WTC11 (cell line): ENCODE measurements around the gene PAPSS1.

ENCODE experiments used
- ATF1 ChIP-seq: sonication (generic); formaldehyde crosslinking; IDR thresholded peaks from 2 replicates; pipeline ENCODE4 v1.8.1; 2023; ENCODE audit warnings: mild to moderate bottlenecking, moderate library complexity, missing genetic modification reagents
- CREB1 ChIP-seq: sonication (generic); formaldehyde crosslinking; IDR thresholded peaks from 2 replicates; pipeline ENCODE4 v1.8.0; 2023; ENCODE audit warnings: mild to moderate bottlenecking, missing genetic modification reagents
- ESRRA ChIP-seq: sonication (generic); formaldehyde crosslinking; IDR thresholded peaks from 2 replicates; pipeline ENCODE4 v1.8.1; 2022; ENCODE audit warnings: mild to moderate bottlenecking, missing genetic modification reagents, borderline replicate concordance
- FOXP1 ChIP-seq: sonication (generic); formaldehyde crosslinking; IDR thresholded peaks from 2 replicates; pipeline ENCODE4 v1.8.0; 2022; ENCODE audit warnings: missing genetic modification reagents, mild to moderate bottlenecking, moderate library complexity, borderline replicate concordance
- IRF2 ChIP-seq: sonication (generic); formaldehyde crosslinking; IDR thresholded peaks from 2 replicates; pipeline ENCODE4 v1.8.0; 2022; ENCODE audit warnings: low read depth, missing genetic modification reagents, borderline replicate concordance
- JUN ChIP-seq: sonication (generic); formaldehyde crosslinking; IDR thresholded peaks from 2 replicates; pipeline ENCODE4 v1.8.0; 2023; ENCODE audit warnings: mild to moderate bottlenecking, missing genetic modification reagents
- ZNF416 ChIP-seq: fragments of 250-450 bp; sonication (Bioruptor Pico); IDR thresholded peaks from 2 replicates; pipeline ENCODE4 v1.9.0; 2021; ENCODE audit warnings: mild to moderate bottlenecking, inconsistent platforms
- TF ChIP-seq, protein P1 (sequence below): fragments of 200-600 bp; IDR thresholded peaks from 2 replicates; pipeline ENCODE4 v1.8.0; 2022; ENCODE audit warnings: antibody characterized with exemption
- TF ChIP-seq, protein P2 (sequence below): sonication (generic); formaldehyde crosslinking; IDR thresholded peaks from 2 replicates; pipeline ENCODE4 v1.8.1; 2023; ENCODE audit warnings: mild to moderate bottlenecking, missing genetic modification reagents, moderate library complexity
- TF ChIP-seq, protein P3 (sequence below): fragments of 250-450 bp; sonication (Bioruptor Pico); IDR thresholded peaks from 2 replicates; pipeline ENCODE4 v1.9.0; 2021; ENCODE audit warnings: mild to moderate bottlenecking
- TF ChIP-seq, protein P4 (sequence below): sonication (generic); formaldehyde crosslinking; IDR thresholded peaks from 2 replicates; pipeline ENCODE4 v1.8.1; 2022; ENCODE audit warnings: low read depth, missing genetic modification reagents, borderline replicate concordance
- TF ChIP-seq, protein P5 (sequence below): sonication (generic); formaldehyde crosslinking; IDR thresholded peaks from 2 replicates; pipeline ENCODE4 v1.8.0; 2022; ENCODE audit warnings: mild to moderate bottlenecking, missing genetic modification reagents
- TF ChIP-seq, protein P6 (sequence below): sonication (generic); formaldehyde crosslinking; IDR thresholded peaks from 2 replicates; pipeline ENCODE4 v1.8.0; 2022; ENCODE audit warnings: mild to moderate bottlenecking, missing genetic modification reagents

DNA sequence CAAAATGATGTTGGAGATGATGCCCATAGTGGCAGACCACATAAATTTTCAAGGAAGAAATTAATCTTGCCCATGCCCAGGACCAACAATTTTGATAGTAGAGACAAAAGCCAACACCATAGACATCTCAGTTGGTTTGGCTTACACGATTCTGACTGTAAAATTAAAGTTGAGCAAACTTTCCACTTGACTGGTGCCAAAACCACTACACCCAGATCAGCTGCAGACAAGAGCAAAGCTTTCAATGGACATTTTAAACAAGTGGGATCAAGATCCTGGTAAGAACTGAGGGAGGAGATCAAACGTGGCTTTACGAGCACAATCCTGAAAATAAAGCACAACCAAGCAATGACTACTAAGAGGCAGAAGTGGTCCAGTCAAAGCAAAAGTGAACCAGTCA is 90.7 kb downstream of the PAPSS1 start:
- TF ChIP-seq, protein P1, sequence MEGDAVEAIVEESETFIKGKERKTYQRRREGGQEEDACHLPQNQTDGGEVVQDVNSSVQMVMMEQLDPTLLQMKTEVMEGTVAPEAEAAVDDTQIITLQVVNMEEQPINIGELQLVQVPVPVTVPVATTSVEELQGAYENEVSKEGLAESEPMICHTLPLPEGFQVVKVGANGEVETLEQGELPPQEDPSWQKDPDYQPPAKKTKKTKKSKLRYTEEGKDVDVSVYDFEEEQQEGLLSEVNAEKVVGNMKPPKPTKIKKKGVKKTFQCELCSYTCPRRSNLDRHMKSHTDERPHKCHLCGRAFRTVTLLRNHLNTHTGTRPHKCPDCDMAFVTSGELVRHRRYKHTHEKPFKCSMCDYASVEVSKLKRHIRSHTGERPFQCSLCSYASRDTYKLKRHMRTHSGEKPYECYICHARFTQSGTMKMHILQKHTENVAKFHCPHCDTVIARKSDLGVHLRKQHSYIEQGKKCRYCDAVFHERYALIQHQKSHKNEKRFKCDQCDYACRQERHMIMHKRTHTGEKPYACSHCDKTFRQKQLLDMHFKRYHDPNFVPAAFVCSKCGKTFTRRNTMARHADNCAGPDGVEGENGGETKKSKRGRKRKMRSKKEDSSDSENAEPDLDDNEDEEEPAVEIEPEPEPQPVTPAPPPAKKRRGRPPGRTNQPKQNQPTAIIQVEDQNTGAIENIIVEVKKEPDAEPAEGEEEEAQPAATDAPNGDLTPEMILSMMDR: no peak
- TF ChIP-seq ESRRA (CRISPR knock-in tag) (no peak), ZNF416 (CRISPR knock-in tag) (no peak), FOXP1 (CRISPR knock-in tag) (no peak), CREB1 (CRISPR knock-in tag) (no peak), JUN (CRISPR knock-in tag) (no peak), IRF2 (CRISPR knock-in tag) (no peak), ATF1 (CRISPR knock-in tag) (no peak)
- TF ChIP-seq, protein P2, sequence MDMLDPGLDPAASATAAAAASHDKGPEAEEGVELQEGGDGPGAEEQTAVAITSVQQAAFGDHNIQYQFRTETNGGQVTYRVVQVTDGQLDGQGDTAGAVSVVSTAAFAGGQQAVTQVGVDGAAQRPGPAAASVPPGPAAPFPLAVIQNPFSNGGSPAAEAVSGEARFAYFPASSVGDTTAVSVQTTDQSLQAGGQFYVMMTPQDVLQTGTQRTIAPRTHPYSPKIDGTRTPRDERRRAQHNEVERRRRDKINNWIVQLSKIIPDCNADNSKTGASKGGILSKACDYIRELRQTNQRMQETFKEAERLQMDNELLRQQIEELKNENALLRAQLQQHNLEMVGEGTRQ: no peak
- TF ChIP-seq, protein P3, sequence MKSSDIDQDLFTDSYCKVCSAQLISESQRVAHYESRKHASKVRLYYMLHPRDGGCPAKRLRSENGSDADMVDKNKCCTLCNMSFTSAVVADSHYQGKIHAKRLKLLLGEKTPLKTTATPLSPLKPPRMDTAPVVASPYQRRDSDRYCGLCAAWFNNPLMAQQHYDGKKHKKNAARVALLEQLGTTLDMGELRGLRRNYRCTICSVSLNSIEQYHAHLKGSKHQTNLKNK (CRISPR knock-in tag): no peak
- TF ChIP-seq, protein P4, sequence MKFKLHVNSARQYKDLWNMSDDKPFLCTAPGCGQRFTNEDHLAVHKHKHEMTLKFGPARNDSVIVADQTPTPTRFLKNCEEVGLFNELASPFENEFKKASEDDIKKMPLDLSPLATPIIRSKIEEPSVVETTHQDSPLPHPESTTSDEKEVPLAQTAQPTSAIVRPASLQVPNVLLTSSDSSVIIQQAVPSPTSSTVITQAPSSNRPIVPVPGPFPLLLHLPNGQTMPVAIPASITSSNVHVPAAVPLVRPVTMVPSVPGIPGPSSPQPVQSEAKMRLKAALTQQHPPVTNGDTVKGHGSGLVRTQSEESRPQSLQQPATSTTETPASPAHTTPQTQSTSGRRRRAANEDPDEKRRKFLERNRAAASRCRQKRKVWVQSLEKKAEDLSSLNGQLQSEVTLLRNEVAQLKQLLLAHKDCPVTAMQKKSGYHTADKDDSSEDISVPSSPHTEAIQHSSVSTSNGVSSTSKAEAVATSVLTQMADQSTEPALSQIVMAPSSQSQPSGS (CRISPR knock-in tag): no peak
- TF ChIP-seq, protein P5, sequence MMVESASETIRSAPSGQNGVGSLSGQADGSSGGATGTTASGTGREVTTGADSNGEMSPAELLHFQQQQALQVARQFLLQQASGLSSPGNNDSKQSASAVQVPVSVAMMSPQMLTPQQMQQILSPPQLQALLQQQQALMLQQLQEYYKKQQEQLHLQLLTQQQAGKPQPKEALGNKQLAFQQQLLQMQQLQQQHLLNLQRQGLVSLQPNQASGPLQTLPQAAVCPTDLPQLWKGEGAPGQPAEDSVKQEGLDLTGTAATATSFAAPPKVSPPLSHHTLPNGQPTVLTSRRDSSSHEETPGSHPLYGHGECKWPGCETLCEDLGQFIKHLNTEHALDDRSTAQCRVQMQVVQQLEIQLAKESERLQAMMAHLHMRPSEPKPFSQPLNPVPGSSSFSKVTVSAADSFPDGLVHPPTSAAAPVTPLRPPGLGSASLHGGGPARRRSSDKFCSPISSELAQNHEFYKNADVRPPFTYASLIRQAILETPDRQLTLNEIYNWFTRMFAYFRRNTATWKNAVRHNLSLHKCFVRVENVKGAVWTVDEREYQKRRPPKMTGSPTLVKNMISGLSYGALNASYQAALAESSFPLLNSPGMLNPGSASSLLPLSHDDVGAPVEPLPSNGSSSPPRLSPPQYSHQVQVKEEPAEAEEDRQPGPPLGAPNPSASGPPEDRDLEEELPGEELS (CRISPR knock-in tag): no peak
- TF ChIP-seq, protein P6, sequence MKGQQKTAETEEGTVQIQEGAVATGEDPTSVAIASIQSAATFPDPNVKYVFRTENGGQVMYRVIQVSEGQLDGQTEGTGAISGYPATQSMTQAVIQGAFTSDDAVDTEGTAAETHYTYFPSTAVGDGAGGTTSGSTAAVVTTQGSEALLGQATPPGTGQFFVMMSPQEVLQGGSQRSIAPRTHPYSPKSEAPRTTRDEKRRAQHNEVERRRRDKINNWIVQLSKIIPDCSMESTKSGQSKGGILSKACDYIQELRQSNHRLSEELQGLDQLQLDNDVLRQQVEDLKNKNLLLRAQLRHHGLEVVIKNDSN (CRISPR knock-in tag): no peak
